Activated naive CD4-positive, alpha-beta T cell treated with anti-CD3 and anti-CD28 coated beads for 36 hours (primary cell): ENCODE measurements around the gene GZF1. TPM values are rescaled to one million over a fixed set of nuclear protein-coding genes. Genes with fewer than 3 reads are reported as not detected.
"Not testable (repeated sequence)": the region's sequence is repeated elsewhere in the genome, so short reads cannot be mapped to it uniquely, and the experiment has no call there.

Experiments
- CTCF ChIA-PET: fragments of 350-600 bp; sonication (Branson Sonifier 250); formaldehyde crosslinking; loops from one replicate; lab custom pipeline; 2021; ENCODE audit warnings: antibody characterized with exemption; lab: Charles Lee
- DNase-seq: peaks from one replicate; pipeline ENCODE4 v3.0.0-alpha.2; 2020
- H3K27ac Mint-ChIP-seq: one replicate; pipeline ENCODE4 v1.8.0; 2021; ENCODE audit warnings: mild to moderate bottlenecking, mixed read lengths
- H3K27me3 Mint-ChIP-seq: one replicate; pipeline ENCODE4 v1.8.0; 2021; ENCODE audit warnings: low read depth, mixed read lengths
- H3K36me3 Mint-ChIP-seq: one replicate; pipeline ENCODE4 v1.8.0; 2021; ENCODE audit warnings: low read depth, mixed read lengths
- H3K4me1 Mint-ChIP-seq: one replicate; pipeline ENCODE4 v1.8.0; 2021; ENCODE audit warnings: low read depth, mixed read lengths
- H3K4me3 Mint-ChIP-seq: one replicate; pipeline ENCODE4 v1.8.0; 2021; ENCODE audit warnings: mild to moderate bottlenecking, moderate library complexity, mixed read lengths
- H3K9me3 Mint-ChIP-seq: one replicate; pipeline ENCODE4 v1.8.0; 2021; ENCODE audit warnings: mixed read lengths
- intact Hi-C: fragments of 100-400 bp; cut with micrococcal nuclease; formaldehyde crosslinking; loops from one replicate; pipeline ENCODE4 v1.15.1; 2023
- total RNA-seq, 2 experiments: library from RNA; stranded (reverse); gene quantifications; one replicate each; pipeline ENCODE4 v1.2.3, GENCODE V29; 2021

GZF1 gene
- total RNA-seq, 2 experiments from 2014 or later: 2.9 to 3.3 TPM

- no peaks in the 10 kb centered on the region for H3K9me3 Mint-ChIP-seq
- no peak for DNase-seq
- intact Hi-C loops: no loop called here
- H3K27ac Mint-ChIP-seq: no peak overlapping the region
- H3K27me3 Mint-ChIP-seq: no peaks in the 10 kb centered on the region
- no peaks in the 10 kb centered on the region for H3K4me1 Mint-ChIP-seq
- H3K36me3 Mint-ChIP-seq: peaks cover 2% of the 10 kb centered on the region
- CTCF ChIA-PET: interaction anchor here (0.6 to 1.0 kb wide), 2 partner anchors 8 to 98 kb away, joined by 3 read pairs; no protein-coding TSS in a partner anchor
- H3K4me3 Mint-ChIP-seq: no peak overlapping the region
Measured at GRCh38 chr20:23332467-23332866, 29.5 kb upstream of the GZF1 start.

- intact Hi-C loops: no loop called here
- no peaks in the 10 kb centered on the region for H3K9me3 Mint-ChIP-seq
- no peaks in the 10 kb centered on the region for H3K27me3 Mint-ChIP-seq
- no peak for DNase-seq
- no peak overlapping the region for H3K27ac Mint-ChIP-seq
- CTCF ChIA-PET: no interaction called here
- H3K4me3 Mint-ChIP-seq: no peak overlapping the region
- H3K4me1 Mint-ChIP-seq: no peaks in the 10 kb centered on the region
- peaks cover 2% of the 10 kb centered on the region for H3K36me3 Mint-ChIP-seq
Measured at GRCh38 chr20:23334111-23334510, 27.9 kb upstream of the GZF1 start.

- Mint-ChIP-seq H3K27ac (no peak overlapping the region), H3K4me1 (no peaks in the 10 kb centered on the region), H3K36me3 (peaks cover 2% of the 10 kb centered on the region), H3K27me3 (no peaks in the 10 kb centered on the region), H3K9me3 (no peaks in the 10 kb centered on the region), H3K4me3 (no peak overlapping the region)
- intact Hi-C loops: no loop called here
- DNase-seq: no peak
- CTCF ChIA-PET: no interaction called here
Measured at GRCh38 chr20:23335521-23335920, 26.5 kb upstream of the GZF1 start.

GRCh38 chr20:23336476-23336875 lies 25.5 kb upstream of the GZF1 start:
- Mint-ChIP-seq H3K4me3 (no peak overlapping the region), H3K4me1 (no peaks in the 10 kb centered on the region), H3K36me3 (no peaks in the 10 kb centered on the region), H3K9me3 (no peaks in the 10 kb centered on the region), H3K27me3 (no peaks in the 10 kb centered on the region), H3K27ac (no peak overlapping the region)
- no peak for DNase-seq
- intact Hi-C loops: no loop called here
- CTCF ChIA-PET: no interaction called here

GRCh38 chr20:23337312-23337711 lies 24.7 kb upstream of the GZF1 start:
- intact Hi-C loops: no loop called here
- Mint-ChIP-seq H3K4me1 (no peaks in the 10 kb centered on the region), H3K9me3 (no peaks in the 10 kb centered on the region), H3K27ac (no peak overlapping the region), H3K36me3 (no peaks in the 10 kb centered on the region), H3K27me3 (no peaks in the 10 kb centered on the region), H3K4me3 (no peak overlapping the region)
- CTCF ChIA-PET: no interaction called here
- DNase-seq: no peak

GRCh38 chr20:23339986-23340385 lies 22.0 kb upstream of the GZF1 start:
- Mint-ChIP-seq H3K27ac (no peak overlapping the region), H3K4me3 (no peak overlapping the region), H3K36me3 (no peaks in the 10 kb centered on the region), H3K9me3 (no peaks in the 10 kb centered on the region), H3K27me3 (no peaks in the 10 kb centered on the region), H3K4me1 (no peaks in the 10 kb centered on the region)
- no peak for DNase-seq
- intact Hi-C loops: loop anchor here (2.0 kb wide), 1 partner anchor 1001 kb away; no protein-coding TSS in a partner anchor
- CTCF ChIA-PET: interaction anchor here (0.7 to 2.6 kb wide), 5 partner anchors 8 to 1002 kb away, joined by 3 to 18 read pairs (median 4); no protein-coding TSS in a partner anchor

GRCh38 chr20:23340524-23340923 lies 21.5 kb upstream of the GZF1 start:
- no peak overlapping the region for H3K27ac Mint-ChIP-seq
- no peaks in the 10 kb centered on the region for H3K4me1 Mint-ChIP-seq
- CTCF ChIA-PET: interaction anchor here (0.7 to 2.6 kb wide), 6 partner anchors 8 to 1002 kb away, joined by 3 to 18 read pairs (median 4); no protein-coding TSS in a partner anchor
- no peaks in the 10 kb centered on the region for H3K9me3 Mint-ChIP-seq
- H3K27me3 Mint-ChIP-seq: no peaks in the 10 kb centered on the region
- no peak overlapping the region for H3K4me3 Mint-ChIP-seq
- H3K36me3 Mint-ChIP-seq: no peaks in the 10 kb centered on the region
- peak; percentile 55 for DNase-seq
- intact Hi-C loops: loop anchor here (2.0 kb wide), 1 partner anchor 1002 kb away; no protein-coding TSS in a partner anchor

- CTCF ChIA-PET: interaction anchor here (0.6 to 2.6 kb wide), 7 partner anchors 8 to 1003 kb away, joined by 3 to 18 read pairs (median 4); no protein-coding TSS in a partner anchor
- H3K36me3 Mint-ChIP-seq: no peaks in the 10 kb centered on the region
- H3K27me3 Mint-ChIP-seq: no peaks in the 10 kb centered on the region
- no peak overlapping the region for H3K27ac Mint-ChIP-seq
- no peaks in the 10 kb centered on the region for H3K9me3 Mint-ChIP-seq
- no peak overlapping the region for H3K4me3 Mint-ChIP-seq
- intact Hi-C loops: loop anchor here (2.0 kb wide), 1 partner anchor 1002 kb away; no protein-coding TSS in a partner anchor
- no peaks in the 10 kb centered on the region for H3K4me1 Mint-ChIP-seq
- no peak for DNase-seq
Measured at GRCh38 chr20:23341073-23341472, 20.9 kb upstream of the GZF1 start.

GRCh38 chr20:23343590-23343989 lies 18.4 kb upstream of the GZF1 start:
- H3K36me3 Mint-ChIP-seq: no peaks in the 10 kb centered on the region
- H3K9me3 Mint-ChIP-seq: no peaks in the 10 kb centered on the region
- peaks cover 2% of the 10 kb centered on the region for H3K4me1 Mint-ChIP-seq
- H3K27ac Mint-ChIP-seq: no peak overlapping the region
- H3K4me3 Mint-ChIP-seq: no peak overlapping the region
- CTCF ChIA-PET: no interaction called here
- no peaks in the 10 kb centered on the region for H3K27me3 Mint-ChIP-seq
- intact Hi-C loops: no loop called here
- DNase-seq: no peak

GRCh38 chr20:23344336-23344735 lies 17.6 kb upstream of the GZF1 start:
- DNase-seq: no peak
- H3K9me3 Mint-ChIP-seq: no peaks in the 10 kb centered on the region
- intact Hi-C loops: no loop called here
- no peaks in the 10 kb centered on the region for H3K27me3 Mint-ChIP-seq
- no peaks in the 10 kb centered on the region for H3K36me3 Mint-ChIP-seq
- no peak overlapping the region for H3K27ac Mint-ChIP-seq
- CTCF ChIA-PET: no interaction called here
- H3K4me1 Mint-ChIP-seq: peaks cover 8% of the 10 kb centered on the region
- H3K4me3 Mint-ChIP-seq: no peak overlapping the region

- H3K4me3 Mint-ChIP-seq: no peak overlapping the region
Measured at GRCh38 chr20:23346002-23346401, 16.0 kb upstream of the GZF1 start.

GRCh38 chr20:23347791-23348190 lies 14.2 kb upstream of the GZF1 start:
- Mint-ChIP-seq H3K4me3 (no peak overlapping the region), H3K27ac (no peak overlapping the region), H3K36me3 (peaks cover 3% of the 10 kb centered on the region), H3K27me3 (no peaks in the 10 kb centered on the region), H3K4me1 (peaks cover 20% of the 10 kb centered on the region), H3K9me3 (no peaks in the 10 kb centered on the region)
- intact Hi-C loops: no loop called here
- CTCF ChIA-PET: no interaction called here
- DNase-seq: no peak

More at GRCh38 chr20:23346002-23346401, 16.0 kb upstream of the GZF1 start:
- peaks cover 11% of the 10 kb centered on the region for H3K4me1 Mint-ChIP-seq
- DNase-seq: no peak
- CTCF ChIA-PET: no interaction called here
- no peaks in the 10 kb centered on the region for H3K9me3 Mint-ChIP-seq
- no peaks in the 10 kb centered on the region for H3K27me3 Mint-ChIP-seq
- intact Hi-C loops: no loop called here
- H3K36me3 Mint-ChIP-seq: peaks cover 1% of the 10 kb centered on the region
- no peak overlapping the region for H3K27ac Mint-ChIP-seq

- intact Hi-C loops: not testable (repeated sequence)
Measured at GRCh38 chr20:23348510-23348909, 13.5 kb upstream of the GZF1 start.

More at GRCh38 chr20:23348510-23348909, 13.5 kb upstream of the GZF1 start:
- H3K4me3 Mint-ChIP-seq, H3K27ac Mint-ChIP-seq, H3K9me3 Mint-ChIP-seq, H3K27me3 Mint-ChIP-seq, H3K36me3 Mint-ChIP-seq, DNase-seq: not testable (repeated sequence)
- CTCF ChIA-PET: interaction anchor here (0.6 kb wide), 1 partner anchor 7 kb away, joined by 4 read pairs; no protein-coding TSS in a partner anchor
- H3K4me1 Mint-ChIP-seq: peaks cover 24% of the 10 kb centered on the region
